Liver (tissue), 9 donors: ENCODE measurements around the gene LARGE1. TPM values are rescaled to one million over a fixed set of nuclear protein-coding genes. Genes with fewer than 3 reads are reported as not detected.

Experiments
- DNase-seq: peaks from one replicate; pipeline ENCODE4 v3.0.0-alpha.2; 2017; ENCODE audit warnings: low spot score
- H3K27ac ChIP-seq, 2 donors: one replicate each; pipeline ENCODE4 v1.7.0; 2013; ENCODE audit warnings: inconsistent platforms in 2 of 2, low read length in 2 of 2, control low read depth in 1 of 2, low read depth in 1 of 2, mild to moderate bottlenecking in 1 of 2
- H3K27me3 ChIP-seq, 4 donors: one replicate each; pipeline versions ENCODE4 v1.6.1 to v1.7.0; 2013; ENCODE audit warnings: low read length in 3 of 4, inconsistent platforms in 1 of 4, mild to moderate bottlenecking in 1 of 4, moderate library complexity in 1 of 4; ENCODE audit not compliant: control insufficient read depth in 4 of 4, insufficient read depth in 4 of 4
- H3K36me3 ChIP-seq, 4 donors: one replicate each; pipeline versions ENCODE4 v1.6.1 to v1.7.0; 2013; ENCODE audit warnings: low read length in 3 of 4, mild to moderate bottlenecking in 3 of 4, low read depth in 1 of 4, moderate library complexity in 1 of 4; ENCODE audit not compliant: control insufficient read depth in 4 of 4, insufficient read depth in 3 of 4
- H3K4me1 ChIP-seq, 4 donors: one replicate each; pipeline versions ENCODE4 v1.6.1 to v1.7.0; 2013; ENCODE audit warnings: low read length in 3 of 4, mild to moderate bottlenecking in 3 of 4, moderate library complexity in 1 of 4; ENCODE audit not compliant: control insufficient read depth in 4 of 4, insufficient read depth in 4 of 4
- H3K4me3 ChIP-seq, 3 donors: one replicate each; pipeline versions ENCODE4 v1.6.1 to v1.7.0; 2013; ENCODE audit warnings: low read length in 3 of 3, control low read depth in 1 of 3, low read depth in 1 of 3, mild to moderate bottlenecking in 1 of 3
- H3K9ac ChIP-seq, 2 donors: one replicate each; pipeline ENCODE4 v1.7.0; 2013; ENCODE audit warnings: low read length in 2 of 2, mild to moderate bottlenecking in 2 of 2, moderate library complexity in 2 of 2, control low read depth in 1 of 2, low read depth in 1 of 2
- H3K9me3 ChIP-seq, 4 donors: one replicate each; pipeline versions ENCODE4 v1.6.1 to v1.7.0; 2013; ENCODE audit warnings: low read length in 3 of 4; ENCODE audit not compliant: control insufficient read depth in 4 of 4
- ATF3 ChIP-seq: IDR thresholded peaks from 2 replicates; pipeline ENCODE4 v1.6.1; 2016; ENCODE audit warnings: antibody characterized with exemption
- CTCF ChIP-seq: fragments of 150-350 bp; IDR thresholded peaks from 2 replicates; pipeline ENCODE4 v1.5.1; 2017; ENCODE audit warnings: improper control_type of control experiment, low read depth, low read length; ENCODE audit not compliant: missing input control
- EGR1 ChIP-seq, 2 donors: IDR thresholded peaks; 2 replicates each; pipeline ENCODE4 v1.6.1; 2016 to 2018; ENCODE audit warnings: antibody characterized with exemption in 2 of 2, low read depth in 2 of 2
- FOXA1 ChIP-seq: IDR thresholded peaks from 2 replicates; pipeline ENCODE4 v1.6.1; 2016; ENCODE audit warnings: antibody characterized with exemption
- FOXA2 ChIP-seq: IDR thresholded peaks from 2 replicates; pipeline ENCODE4 v1.6.1; 2016; ENCODE audit warnings: antibody characterized with exemption
- GABPA ChIP-seq, 2 donors: IDR thresholded peaks in 1 of 2; conservative IDR thresholded peaks in 1 of 2; 2 replicates each; pipeline ENCODE4 v1.6.1; 2016; ENCODE audit warnings: antibody characterized with exemption in 2 of 2, mild to moderate bottlenecking in 1 of 2, moderate library complexity in 1 of 2
- HNF4A ChIP-seq, 2 donors: conservative IDR thresholded peaks; 2 replicates each; pipeline ENCODE4 v1.6.1; 2016; ENCODE audit warnings: antibody characterized with exemption in 2 of 2, mild to moderate bottlenecking in 2 of 2
- HNF4G ChIP-seq: IDR thresholded peaks from 2 replicates; pipeline ENCODE4 v1.6.1; 2016; ENCODE audit warnings: antibody characterized with exemption
- JUND ChIP-seq, 2 donors: IDR thresholded peaks; 2 replicates each; pipeline ENCODE4 v1.6.1; 2016; ENCODE audit warnings: antibody characterized with exemption in 2 of 2
- MAX ChIP-seq: IDR thresholded peaks from 2 replicates; pipeline ENCODE4 v1.6.1; 2016; ENCODE audit warnings: antibody characterized with exemption
- NR2F2 ChIP-seq: IDR thresholded peaks from 2 replicates; pipeline ENCODE4 v1.6.1; 2016; ENCODE audit warnings: antibody characterized with exemption
- RAD21 ChIP-seq, 2 donors: IDR thresholded peaks; 2 replicates each; pipeline ENCODE4 v1.6.1; 2016; ENCODE audit warnings: antibody characterized with exemption in 2 of 2, mild to moderate bottlenecking in 2 of 2
- RXRA ChIP-seq, 2 donors: IDR thresholded peaks; 2 replicates each; pipeline ENCODE4 v1.6.1; 2017 to 2018; ENCODE audit warnings: antibody characterized with exemption in 2 of 2, mild to moderate bottlenecking in 1 of 2
- SP1 ChIP-seq: IDR thresholded peaks from 2 replicates; pipeline ENCODE4 v1.6.1; 2018; ENCODE audit warnings: antibody characterized with exemption, mild to moderate bottlenecking
- TAF1 ChIP-seq: conservative IDR thresholded peaks from 2 replicates; pipeline ENCODE4 v1.6.1; 2016; ENCODE audit warnings: antibody characterized with exemption, mild to moderate bottlenecking
- YY1 ChIP-seq: IDR thresholded peaks from 2 replicates; pipeline ENCODE4 v1.6.1; 2016; ENCODE audit warnings: antibody characterized with exemption, mild to moderate bottlenecking
- ZBTB33 ChIP-seq: IDR thresholded peaks from 2 replicates; pipeline ENCODE4 v1.6.1; 2016; ENCODE audit warnings: antibody characterized with exemption
- WGBS: extraction: QIAGEN DNeasy Blood & Tissue Kit; methylation state at CpG from one replicate; pipeline ENCODE4 v1.1.7; 2013; 5-methylcytosine and 5-hydroxymethylcytosine counted together
- polyA plus RNA-seq, 2 donors: library from polyadenylated mRNA; stranded (reverse) in 1 of 2; unstranded in 1 of 2; fragments of 200-250 nt in 1 of 2; fragments of >200 nt in 1 of 2; fragmentation: Nextera tagmentation in 1 of 2; extraction: Ambion mirVana in 1 of 2; gene quantifications; one replicate each; pipeline versions ENCODE4 v1.2.1 to v1.2.3, GENCODE V29; 2013 to 2015
- total RNA-seq, 2 donors: library from RNA; depleted of rRNA; stranded (reverse); fragments of >200 nt; gene quantifications; one replicate each; pipeline ENCODE4 v1.2.3, GENCODE V29; 2014
- donor health status: healthy.
- donor health status: healthy.
- donor health status: healthy.
- donor health status: healthy.
- donor health status: healthy.

The LARGE1 gene
- total and polyA plus RNA-seq, 4 donors = 2.3 to 14.1 (median 5.7) TPM

GRCh38 chr22:33561149-33561807 lies 359.0 kb downstream of the LARGE1 start:
- H3K27ac ChIP-seq = no peak overlapping the region
- WGBS = 67% methylated on average over 9 of the region's 9 CpGs
- H3K9ac ChIP-seq = no peak overlapping the region
- H3K4me3 ChIP-seq = no peak overlapping the region
- H3K27me3 ChIP-seq = no peaks in the 10 kb centered on the region
- peaks cover 9 to 33% (median 21%) of the 10 kb centered on the region in 4 donors for H3K4me1 ChIP-seq
- no peaks in the 10 kb centered on the region for H3K36me3 ChIP-seq
- H3K9me3 ChIP-seq = no peaks in the 10 kb centered on the region
- DNase-seq = no peak
- peak; percentile 37 for TF ChIP-seq FOXA2
- TF ChIP-seq HNF4A (conservative IDR thresholded peaks at IDR 0.05) = peak in 1 of 2 donors; percentile 27
- peak in 1 of 2 donors; percentile 35 for TF ChIP-seq RXRA (IDR thresholded peaks at IDR 0.05)
- no peak for TF ChIP-seq ZBTB33
- TF ChIP-seq TAF1 = no peak

- WGBS = 96% methylated on average over 7 of the region's 7 CpGs
- DNase-seq = no peak
- H3K4me3 ChIP-seq = no peak overlapping the region
- no peaks in the 10 kb centered on the region for H3K9me3 ChIP-seq
- H3K9ac ChIP-seq = no peak overlapping the region
- no peak overlapping the region for H3K27ac ChIP-seq
- no peaks in the 10 kb centered on the region for H3K36me3 ChIP-seq
- TF ChIP-seq ATF3 (no peak), TAF1 (no peak), RXRA (IDR thresholded peaks at IDR 0.05) (no peak), GABPA (IDR thresholded peaks at IDR 0.05 in 1 of 2, conservative IDR thresholded peaks at IDR 0.05 in 1 of 2) (no peak), EGR1 (IDR thresholded peaks at IDR 0.05; ENCODE audit: low read depth in 2 of 2) (no peak), HNF4A (conservative IDR thresholded peaks at IDR 0.05) (no peak)
- no peaks in the 10 kb centered on the region for H3K27me3 ChIP-seq
- peaks cover 5 to 19% (median 12%) of the 10 kb centered on the region in 4 donors for H3K4me1 ChIP-seq
These were observed 362.4 kb downstream of the LARGE1 start for GRCh38 chr22:33557836-33558235.

GRCh38 chr22:33555814-33556522 lies 364.3 kb downstream of the LARGE1 start:
- Histone ChIP-seq H3K27me3 (no peaks in the 10 kb centered on the region), H3K4me3 (no peak overlapping the region), H3K36me3 (peaks cover 0 to 2% (median 0%) of the 10 kb centered on the region in 4 donors), H3K4me1 (peaks cover 0 to 7% (median 4%) of the 10 kb centered on the region in 4 donors), H3K27ac (no peak overlapping the region), H3K9me3 (no peaks in the 10 kb centered on the region), H3K9ac (no peak overlapping the region)
- 82% methylated on average over 5 of the region's 5 CpGs for WGBS
- DNase-seq = no peak
- no peak for TF ChIP-seq YY1
- no peak for TF ChIP-seq HNF4A (conservative IDR thresholded peaks at IDR 0.05)
- no peak for TF ChIP-seq JUND (IDR thresholded peaks at IDR 0.05)
- TF ChIP-seq RAD21 (IDR thresholded peaks at IDR 0.05) = no peak
- no peak for TF ChIP-seq SP1
- no peak for TF ChIP-seq CTCF
- TF ChIP-seq MAX = no peak
- no peak for TF ChIP-seq TAF1
- TF ChIP-seq RXRA (IDR thresholded peaks at IDR 0.05) = no peak
- TF ChIP-seq EGR1 (IDR thresholded peaks at IDR 0.05; ENCODE audit: low read depth in 2 of 2) = no peak
- TF ChIP-seq ZBTB33 = no peak
- TF ChIP-seq HNF4G = no peak
- TF ChIP-seq NR2F2 = no peak
- no peak for TF ChIP-seq FOXA1
- no peak for TF ChIP-seq FOXA2
- TF ChIP-seq GABPA (IDR thresholded peaks at IDR 0.05 in 1 of 2, conservative IDR thresholded peaks at IDR 0.05 in 1 of 2) = no peak
- no peak for TF ChIP-seq ATF3
